Measurements from ENCODE around the gene CSF2.
"Not testable (repeated sequence)": the region's sequence is repeated elsewhere in the genome, so short reads cannot be mapped to it uniquely, and the experiment has no call there.

The CSF2 gene

GRCh38 chr5:132114150-132115121 lies 40.8 kb downstream of the CSF2 start:
- no peak for DNase-seq

DNA sequence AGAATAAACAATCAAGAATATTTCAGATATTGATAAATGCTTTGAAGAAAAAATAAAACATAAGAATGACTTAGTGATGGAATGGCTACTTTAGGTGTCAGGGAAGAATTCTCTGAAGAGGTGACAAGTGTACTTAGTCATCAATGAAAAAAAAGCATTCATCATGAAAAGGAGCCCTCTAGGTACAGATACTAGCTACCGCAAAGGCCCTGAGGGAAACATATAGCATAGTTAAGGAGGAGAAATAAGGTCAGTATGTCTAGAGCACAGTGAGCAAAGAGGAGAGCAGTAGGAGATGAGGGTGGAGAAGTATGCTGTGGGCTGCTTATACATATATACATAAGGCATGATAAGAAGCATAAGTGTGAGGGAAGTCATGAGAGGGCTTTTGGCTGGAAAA lies 41.8 kb downstream of the CSF2 start:
- no peak for DNase-seq

GRCh38 chr5:132116072-132116471 lies 42.5 kb downstream of the CSF2 start:
- DNase-seq: no peak

DNA sequence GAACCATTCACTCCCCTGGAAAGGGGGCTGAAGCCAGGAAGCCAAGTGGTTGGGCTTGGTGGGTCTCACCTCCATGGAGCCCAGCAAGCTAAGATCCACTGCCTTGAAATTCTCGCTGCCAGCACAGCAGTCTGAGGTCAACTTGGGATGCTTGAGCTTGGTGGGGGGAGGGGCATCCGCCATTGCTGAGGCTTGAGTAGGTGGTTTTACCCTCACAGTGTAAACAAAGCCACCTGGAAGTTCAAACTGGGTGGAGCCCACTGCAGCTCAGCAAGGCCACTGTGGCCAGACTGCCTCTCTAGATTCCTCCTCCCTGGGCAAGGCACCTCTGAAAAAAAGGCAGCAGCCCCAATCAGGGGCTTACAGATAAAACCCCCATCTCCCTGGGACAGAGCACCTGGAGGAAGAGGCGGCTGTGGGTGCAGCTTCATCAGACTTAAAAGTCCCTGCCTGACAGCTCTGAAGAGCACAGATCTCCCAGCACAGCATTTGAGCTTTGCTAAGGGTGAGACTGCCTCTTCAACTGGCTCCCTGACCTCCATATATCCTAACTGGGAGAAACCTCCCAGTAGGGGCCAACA lies 43.4 kb downstream of the CSF2 start:
- DNase-seq: not testable (repeated sequence)

GRCh38 chr5:132120717-132121116 lies 47.1 kb downstream of the CSF2 start:
- DNase-seq: not testable (repeated sequence)

GRCh38 chr5:132122971-132123370 lies 49.4 kb downstream of the CSF2 start:
- DNase-seq: not testable (repeated sequence)

DNA sequence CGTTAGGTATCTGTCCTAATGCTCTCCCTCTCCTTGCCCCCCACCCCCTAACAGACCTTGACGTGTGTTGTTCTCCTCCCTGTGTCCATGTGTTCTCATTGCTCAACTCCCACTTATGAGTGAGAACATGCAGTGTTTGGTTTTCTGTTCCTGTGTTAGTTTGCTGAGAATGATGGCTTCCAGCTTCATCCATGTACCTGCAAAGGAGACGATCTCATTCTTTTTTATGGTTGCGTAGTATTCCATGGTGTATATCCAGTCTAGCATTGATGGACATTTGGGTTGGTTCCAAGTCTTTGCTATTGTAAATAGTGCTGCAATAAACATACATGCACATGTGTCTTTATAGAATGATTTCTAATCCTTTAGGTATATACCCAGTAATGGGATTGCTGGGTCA lies 50.0 kb downstream of the CSF2 start:
- DNase-seq: not testable (repeated sequence)

All from stimulated activated CD4-positive, alpha-beta T cell treated with anti-CD3 and anti-CD28 coated beads, Interleukin-15, amount 100 ng/mL, for 24 hours (primary cell).